HG03066 (cell line): ENCODE results near the gene GTF3C5.
"Not testable (repeated sequence)": the region's sequence is repeated elsewhere in the genome, so short reads cannot be mapped to it uniquely, and the experiment has no call there.

Source experiments
- ATAC-seq: cut with Tn5 transposase; IDR thresholded peaks from one replicate; pipeline ENCODE4 v1.9.1; 2021; ENCODE audit warnings: low read depth; ENCODE audit not compliant: unreplicated experiment

Gene GTF3C5

DNA sequence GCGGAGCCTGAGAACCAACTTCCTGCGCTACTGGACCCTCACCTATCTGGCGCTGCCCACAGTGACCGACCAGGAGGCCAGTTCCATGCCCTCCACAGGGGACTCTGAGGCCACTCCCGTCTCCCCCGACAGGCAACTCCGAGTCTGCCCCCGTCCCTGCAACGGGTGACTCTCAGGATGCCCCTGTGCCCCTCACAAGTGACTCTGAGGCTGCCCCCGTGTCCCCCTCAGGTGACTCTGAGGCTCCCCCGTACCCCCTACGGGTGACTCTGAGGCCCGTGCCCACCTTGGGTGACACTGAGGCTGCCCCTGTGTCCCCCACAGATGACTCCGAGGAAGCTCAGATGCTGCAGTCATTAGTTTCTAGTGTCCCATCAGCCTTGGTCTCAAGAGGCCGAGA lies 56.1 kb downstream of the GTF3C5 start:
- ATAC-seq = no peak

DNA sequence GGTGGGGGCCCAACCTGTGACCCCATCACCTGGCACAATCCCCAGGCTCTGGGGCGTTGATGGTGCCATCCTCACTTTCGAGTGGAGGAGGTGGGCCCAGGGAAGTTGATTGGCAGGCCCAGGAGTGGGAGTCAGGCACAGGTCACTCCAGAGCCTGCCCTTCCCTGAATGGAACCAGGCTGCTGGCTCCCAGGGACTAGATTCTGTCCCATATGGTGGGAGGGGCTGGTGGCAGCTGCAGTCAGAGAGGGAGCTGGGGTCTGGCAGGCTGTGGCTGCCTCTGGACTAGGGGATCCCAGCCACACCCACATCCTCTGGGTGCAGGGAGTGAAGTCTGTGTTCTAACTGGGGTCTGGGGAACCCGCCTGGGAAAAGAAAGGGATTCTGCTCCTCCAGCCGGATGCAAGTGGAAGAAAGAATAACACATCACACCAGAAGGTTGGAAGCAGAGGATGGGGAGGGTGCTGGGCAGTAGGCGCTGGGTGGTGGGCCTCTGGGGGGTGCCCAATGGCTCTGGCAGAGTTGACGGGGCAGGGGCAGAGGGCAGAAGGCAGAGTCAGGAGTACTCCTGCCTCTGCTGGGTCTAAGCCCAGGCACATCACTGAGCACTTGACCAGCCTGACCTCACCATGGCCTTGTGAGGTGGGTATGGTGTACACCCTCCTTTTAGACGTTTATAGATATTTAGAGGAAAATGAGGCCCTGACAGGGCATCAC lies 56.8 kb downstream of the GTF3C5 start:
- no peak for ATAC-seq

DNA sequence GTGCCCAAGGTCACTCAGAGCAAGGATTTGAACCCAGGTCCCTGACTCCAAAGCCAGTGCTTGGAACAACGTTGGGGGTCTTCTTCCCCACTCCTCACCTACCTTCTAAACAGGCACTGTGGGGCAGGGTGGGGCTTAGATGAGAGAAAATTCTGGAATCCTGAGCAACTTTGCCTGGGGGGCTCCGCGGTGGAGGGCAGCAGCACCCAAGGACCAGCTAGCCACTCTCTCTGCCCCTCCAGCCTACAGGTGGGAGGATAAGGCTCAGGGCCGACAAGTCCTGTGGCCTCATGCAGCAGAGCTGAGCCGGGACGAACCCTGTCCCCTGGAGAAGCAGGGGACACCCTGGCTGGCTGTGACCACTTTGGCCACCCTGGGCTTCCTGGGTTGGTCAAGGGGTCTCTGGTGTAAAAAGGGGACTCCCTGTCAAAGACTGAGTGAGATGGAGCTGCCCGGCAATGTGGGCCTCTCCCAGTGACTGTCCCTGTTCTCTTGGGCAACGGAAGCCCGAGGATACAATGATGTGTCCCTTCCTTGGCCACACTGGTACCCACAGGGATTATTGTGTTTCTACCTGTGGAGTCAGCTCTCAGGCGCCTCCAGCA lies 57.5 kb downstream of the GTF3C5 start:
- ATAC-seq = no peak

DNA sequence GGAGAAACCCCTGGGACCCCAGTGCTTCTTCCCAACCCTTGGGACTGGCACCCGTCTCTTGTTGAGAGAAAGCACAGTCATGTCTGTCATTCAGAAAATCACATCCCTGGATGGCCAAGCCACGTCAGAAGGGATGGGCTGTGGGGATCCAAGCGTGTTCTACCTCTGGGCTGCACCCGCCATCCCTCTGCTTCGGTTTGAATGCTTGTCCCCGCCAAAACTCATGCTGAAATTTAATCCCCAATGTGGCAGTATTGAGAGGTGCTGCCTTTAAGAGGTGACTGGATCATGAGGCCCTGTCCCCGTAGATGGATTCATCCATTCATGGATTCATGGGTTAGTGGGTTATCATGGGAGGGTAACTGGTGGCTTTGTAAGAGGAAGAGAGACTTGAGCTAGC lies 58.0 kb downstream of the GTF3C5 start:
- no peak for ATAC-seq

DNA sequence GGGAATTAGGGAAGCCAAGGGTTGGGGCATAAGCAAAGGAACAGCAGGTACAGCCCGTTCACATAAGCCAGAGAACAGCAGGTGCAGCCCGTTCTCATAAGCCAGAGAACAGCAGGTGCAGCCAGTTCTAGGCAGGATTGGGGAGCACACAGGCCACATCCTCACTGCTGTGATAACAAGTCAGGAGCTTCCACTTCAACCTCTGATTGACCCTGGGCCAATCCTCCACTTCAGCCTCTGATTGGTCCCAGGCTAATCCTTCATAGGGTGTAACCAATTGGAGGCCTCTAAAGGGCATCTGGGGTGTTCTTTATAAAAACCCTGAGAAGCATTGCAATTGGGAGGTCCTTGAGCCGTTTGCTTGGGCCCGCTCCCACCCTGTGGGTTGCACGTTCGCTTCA lies 58.5 kb downstream of the GTF3C5 start:
- ATAC-seq = no peak

DNA sequence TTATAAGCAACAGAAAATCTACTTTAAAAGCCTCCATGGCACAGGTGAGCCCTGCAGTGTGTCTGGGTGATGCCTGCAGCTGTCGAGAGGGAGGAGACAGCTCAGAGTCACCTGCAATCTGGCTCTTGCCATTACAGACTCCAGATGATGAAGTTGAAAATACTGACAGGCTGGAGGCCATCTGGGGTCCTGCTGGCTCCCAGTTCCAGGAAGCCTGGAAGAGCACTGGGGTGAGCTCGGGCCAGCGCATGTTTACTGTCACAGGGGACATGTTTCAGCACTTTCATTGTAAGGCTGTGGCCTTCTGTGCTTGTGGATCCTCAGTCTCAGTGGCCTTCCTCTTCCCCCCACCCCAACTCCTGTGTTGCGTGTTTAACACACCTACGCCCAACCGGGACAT lies 59.4 kb downstream of the GTF3C5 start:
- no peak for ATAC-seq

DNA sequence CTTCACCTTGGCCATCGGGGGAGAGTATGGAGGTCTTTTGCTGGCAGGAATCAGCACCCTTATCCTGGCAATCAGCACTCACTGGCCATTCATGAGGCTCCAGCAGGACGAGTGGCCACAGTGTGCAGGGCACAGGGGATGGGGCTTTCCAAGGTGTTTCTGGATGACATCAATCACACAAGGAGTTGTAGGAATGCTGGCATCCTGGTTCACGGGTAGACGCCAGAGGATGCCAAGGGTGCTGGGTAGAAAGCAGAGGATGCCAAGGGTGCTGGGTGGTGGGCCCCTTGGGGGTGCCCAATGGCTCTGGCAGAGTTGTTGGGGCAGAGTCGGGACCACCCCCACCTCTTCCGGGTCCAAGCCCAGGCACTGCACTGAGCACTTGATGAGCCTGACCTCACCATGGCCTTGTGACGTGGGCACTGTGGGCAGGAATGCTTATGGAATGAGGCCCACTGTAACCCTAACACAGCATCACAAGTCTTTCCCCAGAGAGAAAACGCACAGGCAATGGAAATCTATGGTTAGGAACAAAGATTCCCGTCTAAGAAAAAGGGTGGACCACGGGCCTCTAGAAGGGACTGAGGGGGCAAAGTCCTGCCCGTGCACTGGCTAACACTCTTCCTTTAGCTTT lies 60.1 kb downstream of the GTF3C5 start:
- ATAC-seq = no peak

DNA sequence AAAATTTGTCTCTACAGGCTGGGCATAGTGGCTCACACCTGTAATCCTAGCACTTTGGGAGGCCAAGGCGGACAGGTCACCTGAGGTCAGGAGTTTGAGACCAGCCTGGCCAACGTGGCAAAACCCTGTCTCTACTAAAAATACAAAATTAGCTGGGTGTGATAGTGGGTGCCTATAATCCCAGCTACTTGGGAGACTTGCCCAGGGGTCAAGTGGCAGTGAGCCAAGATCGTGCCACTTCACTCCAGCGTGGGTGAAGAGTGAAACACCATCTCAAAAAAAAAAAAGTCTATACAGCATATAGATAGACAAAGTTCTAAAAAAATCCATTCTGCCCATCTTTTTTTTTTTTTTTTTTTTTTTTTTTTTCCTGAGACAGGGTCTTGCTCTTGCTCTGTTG lies 63.6 kb downstream of the GTF3C5 start:
- ATAC-seq = not testable (repeated sequence)

DNA sequence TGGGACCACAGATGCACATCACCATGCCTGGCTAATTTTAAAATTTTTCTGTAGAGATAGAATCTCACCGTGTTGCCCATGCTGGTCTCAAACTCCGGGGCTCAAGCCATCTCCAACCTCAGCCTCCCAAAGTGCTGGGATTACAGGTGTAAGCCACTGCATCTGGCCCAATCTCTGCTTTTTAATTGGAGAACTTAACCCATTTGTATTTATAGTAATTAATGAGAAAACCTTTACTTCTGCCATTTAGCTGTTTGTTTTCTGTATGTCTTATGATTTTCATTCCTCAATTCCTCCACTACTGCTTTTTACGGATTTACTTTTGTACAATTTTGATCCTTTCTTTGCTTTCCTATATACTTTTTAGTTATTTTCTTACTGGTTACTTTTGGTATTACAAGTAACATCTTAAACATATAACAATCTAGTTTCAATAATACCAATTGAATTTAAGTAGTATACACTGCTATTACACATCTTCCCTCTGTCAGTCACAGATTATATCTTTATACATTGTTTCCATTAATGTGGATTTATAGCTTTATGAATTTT lies 64.1 kb downstream of the GTF3C5 start:
- ATAC-seq = no peak

DNA sequence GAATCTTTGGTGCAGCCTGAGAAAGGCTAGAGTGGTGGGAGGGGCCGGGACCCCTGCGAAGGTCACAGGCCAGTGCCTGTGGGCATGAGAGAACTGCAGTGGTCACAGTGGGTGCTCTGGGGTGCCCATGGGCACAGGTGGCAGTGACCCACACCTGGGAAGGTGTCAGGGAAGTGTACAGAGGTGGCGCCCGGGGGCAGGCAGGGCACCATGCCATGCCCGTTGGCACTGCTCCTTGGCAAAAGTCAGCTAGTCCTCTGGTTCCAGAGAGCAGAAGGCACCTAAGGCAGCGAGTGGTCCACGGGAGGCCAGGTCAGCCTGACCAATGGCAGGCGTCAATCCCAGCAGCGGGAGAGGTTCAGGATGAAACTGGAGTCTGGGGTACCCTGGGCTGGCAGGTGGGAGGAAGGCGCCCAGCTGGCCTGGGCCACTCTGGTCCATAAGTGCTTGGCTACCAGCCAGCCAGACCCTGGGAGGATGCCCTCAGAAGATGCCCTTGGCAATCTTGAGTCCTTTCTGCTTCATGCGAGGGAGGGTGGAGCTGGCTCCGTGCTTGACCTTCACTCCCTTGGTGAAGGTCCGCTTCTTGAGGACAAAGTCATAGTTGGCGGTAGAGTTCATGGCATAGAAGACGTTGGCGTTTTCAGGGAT lies 67.4 kb downstream of the GTF3C5 start:
- ATAC-seq = no peak

DNA sequence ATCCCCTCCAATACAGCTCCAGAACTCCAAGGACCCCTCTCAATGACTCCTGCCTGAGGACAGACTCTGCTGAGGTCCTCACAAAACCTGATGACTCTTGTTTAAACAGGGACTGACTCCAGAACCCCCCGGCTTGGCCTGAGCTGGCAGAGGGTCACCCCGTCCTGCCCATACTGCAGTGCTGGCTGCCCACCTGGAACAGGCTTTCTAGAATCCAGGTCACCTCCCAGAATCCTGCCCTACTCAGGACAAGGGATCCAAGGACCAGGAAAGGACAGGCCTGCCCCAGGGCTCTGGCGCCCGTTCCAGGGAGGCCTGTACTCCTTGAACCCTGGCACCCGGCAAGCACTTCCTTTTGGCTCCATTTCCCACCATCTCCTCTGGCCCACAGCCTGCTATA lies 68.1 kb downstream of the GTF3C5 start:
- no peak for ATAC-seq

DNA sequence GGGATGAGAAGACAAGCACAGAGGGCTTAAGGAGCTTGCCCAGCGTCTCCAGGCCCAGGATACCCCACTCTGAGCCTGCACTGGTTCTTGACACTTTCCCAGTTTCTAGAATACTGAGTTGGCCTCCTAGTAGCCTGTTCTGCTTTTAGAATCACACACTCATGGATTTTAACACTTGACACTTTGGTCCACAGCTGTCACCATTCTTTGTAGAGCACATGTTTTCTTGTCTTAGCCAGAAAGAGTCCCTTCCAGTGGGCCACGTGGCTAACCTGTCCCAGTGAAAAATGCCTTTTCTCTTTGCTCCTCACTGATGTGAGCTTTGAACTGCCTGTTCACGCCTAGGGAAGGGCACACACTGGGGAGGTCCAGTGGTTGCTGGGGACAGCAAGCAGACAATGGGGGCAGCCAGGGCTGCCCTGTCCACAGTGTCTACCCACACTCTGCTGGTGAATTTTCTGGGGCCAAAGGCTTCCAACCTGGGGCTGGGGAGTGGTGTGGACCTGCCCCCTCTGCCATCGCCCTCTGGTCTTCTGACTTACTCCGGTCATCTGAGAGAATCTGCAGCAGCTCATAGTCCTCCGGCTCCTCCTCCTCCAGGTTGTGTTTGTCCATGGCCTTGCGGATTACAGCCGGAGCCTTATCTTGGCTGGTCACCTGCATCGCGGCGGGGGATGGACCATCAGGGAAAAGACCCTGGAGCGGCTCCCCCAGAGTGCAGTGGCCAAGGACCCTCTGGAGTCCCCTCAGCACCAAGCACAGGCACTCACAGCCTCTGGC lies 69.1 kb downstream of the GTF3C5 start:
- ATAC-seq = no peak

DNA sequence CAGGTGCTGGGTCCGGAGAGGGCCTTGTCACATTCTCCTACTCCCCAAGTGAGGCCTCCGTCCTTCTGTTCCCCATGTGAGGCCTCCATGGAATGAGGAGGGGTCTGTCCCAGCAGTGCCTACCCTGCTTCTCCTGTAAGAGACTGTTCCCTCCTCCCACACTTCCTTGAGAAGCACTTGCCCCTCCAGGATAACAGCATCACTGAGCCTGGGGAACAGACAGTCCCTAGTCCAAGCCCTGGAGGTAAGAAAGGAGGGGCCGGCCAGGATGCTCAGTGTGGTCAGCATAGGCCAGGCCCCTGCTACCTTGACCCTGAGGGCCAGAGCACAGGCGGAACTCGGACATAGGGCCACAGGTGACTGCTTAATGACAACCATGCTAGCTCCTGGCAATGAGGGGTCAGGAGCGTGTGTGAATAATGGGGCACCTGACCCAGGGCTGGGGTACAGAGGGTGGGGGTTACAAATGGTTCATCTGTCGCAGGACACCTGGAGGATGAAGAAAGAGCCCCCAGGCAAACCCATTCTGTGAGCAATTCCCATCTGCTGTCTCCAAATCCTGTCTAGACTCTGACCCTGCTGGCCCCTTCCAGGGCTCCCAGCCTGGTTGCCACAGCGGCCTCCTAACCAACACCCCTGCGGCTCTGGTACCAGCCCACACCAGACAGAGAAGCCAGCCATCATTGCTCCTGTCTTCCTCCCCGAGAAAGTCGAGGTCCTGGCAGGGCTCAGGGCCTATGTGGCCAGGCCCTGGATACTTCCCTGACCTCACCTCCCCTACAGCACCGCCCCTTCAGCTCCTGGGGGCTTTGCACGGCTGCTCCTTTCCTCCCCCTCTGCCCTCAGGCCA lies 69.9 kb downstream of the GTF3C5 start:
- no peak for ATAC-seq

DNA sequence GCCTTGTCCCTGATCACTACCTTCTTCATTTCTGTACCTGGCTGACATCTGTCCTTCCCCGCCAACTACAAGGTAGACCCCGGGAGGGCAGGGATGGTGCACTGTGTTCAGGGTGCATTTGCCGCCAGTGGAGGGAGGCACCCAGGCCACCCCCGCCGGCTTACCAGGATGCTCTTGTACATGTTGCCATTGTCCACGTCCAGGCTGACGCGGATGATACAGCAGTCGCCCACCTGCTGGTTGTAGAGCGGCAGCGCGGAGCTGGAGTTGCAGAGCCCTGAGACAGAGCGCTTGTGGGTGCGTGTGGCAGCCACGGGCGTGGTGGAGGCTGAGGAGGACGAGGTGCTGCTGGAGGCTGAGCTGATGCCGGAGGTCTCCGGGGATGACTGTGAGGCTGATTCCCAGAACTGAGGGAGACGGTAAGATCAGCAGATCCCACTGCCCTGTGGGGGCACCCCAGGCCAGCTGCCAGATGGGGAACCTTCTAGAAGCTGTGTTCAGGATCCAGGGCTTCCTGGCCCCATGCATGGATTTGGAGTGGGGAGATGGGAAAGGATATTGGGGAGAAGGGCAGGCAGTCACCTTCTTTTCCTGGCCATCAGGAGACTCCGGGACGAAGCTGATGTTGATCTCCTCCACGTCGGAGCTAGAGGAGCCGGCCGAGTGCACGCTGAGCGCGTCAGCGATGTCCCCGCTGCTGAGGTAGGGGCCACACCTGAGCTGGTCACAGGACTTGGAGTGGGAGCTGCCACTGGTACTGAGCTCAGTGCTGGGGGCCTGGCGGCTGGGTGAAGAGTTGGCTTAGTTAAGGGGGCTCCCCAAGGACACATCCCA lies 70.8 kb downstream of the GTF3C5 start:
- ATAC-seq = no peak

DNA sequence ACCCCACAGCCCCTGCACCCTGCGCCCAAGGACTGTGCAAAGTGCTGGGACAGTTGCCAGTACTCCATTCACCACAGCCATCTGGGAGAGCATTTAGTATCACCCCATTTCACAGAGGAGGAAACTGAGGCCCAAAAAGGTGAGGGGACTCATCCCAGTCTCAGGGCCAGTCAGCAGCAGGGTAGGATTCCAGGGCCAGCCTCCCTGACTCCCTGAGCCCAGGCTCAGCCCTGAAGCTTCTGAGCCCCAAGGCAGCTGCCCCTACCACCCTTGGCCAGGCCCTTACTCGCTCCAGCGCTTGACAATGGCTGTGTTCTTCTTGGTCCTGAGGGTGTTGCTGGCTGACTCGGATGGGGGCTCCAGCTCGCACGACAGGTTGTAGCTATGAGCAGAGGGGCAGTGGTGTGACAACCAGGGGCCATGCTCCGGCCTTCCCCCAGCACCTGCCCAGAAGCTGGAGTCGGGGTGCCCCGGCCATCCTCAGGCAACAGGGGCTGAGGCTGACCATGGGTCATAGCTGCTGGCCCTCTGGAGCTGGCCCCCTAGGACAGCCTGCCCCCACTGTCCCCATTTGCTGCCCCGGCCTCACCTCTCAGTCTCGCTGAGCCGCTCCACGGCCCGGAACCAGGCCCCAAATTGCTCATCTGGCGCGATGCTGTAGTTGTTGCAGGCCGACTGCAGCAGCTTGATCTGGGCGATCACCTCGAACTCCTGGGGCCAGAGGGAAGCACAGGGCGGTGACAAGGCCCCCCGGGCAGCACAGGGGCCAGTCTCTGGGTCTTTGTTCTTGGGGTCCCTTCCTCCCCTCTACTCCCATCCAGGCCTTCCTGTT lies 71.6 kb downstream of the GTF3C5 start:
- ATAC-seq = no peak

DNA sequence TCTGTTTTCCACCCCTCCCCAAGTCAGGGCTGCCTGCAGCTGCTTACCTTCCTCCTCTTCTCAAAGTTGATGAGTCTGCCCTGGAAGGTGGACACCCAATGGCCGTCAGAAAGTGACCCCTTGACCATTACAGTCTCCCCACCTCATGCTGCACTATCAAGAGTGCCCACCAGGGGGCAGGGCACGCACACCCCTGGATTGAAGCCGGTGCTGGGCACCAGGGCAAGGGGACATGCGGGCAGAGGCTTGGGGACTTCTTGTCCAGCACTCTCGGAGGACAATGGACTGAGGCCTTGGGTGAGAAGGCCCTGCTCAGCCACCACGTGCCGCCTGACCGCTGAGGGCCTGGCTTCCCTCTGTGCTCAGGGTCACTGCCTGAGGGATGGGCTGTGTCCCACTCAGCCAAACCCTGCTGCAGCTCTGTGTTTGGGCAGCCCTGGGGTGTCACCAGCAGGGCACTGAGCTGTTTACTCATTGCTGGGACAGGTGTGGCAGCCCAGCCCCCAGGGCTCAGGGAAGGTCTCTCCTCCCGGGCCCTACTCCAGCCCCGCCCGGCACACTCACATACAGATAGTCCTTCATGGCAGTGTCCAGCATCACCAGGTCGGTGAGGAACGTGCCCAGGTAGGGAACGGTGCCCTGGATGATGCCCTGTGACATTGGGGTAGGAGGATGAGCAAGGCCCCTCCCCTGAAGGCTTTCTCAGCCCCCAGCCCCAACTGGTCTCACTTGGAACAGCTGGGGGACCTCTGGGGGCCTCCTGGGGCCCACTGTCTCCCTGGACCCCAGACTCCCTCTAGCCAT lies 72.6 kb downstream of the GTF3C5 start:
- no peak for ATAC-seq

DNA sequence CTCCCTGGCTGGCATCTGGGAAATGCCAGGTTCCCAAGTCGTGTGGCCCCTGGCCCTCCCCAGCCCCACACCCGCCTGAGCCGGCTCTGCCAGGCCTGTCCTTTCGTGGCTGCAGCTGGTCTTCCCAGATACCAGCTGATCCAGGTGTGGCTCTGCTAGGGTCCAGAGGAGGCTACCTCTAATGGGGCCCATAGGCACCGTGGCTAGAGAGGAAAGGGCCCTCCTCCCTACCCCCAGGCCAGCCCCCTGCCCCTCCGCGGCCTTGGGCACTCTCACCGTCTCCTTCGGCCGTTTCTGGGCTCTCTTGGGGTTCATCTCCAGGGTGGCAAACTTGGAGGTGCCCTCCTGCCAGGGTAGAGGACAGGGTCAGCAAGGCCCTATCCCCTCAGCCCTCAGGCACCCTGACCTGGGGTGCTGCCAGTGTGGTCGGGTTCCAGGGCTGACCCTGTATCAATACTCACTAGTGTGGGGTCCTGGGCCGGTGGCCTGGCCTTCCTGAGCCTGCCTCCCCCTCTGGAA lies 73.2 kb downstream of the GTF3C5 start:
- no peak for ATAC-seq
